ENCODE data around the gene DNAH1.

GRCh38 chr3:52297242-52298148 is 18.6 kb upstream of the DNAH1 start:
- TF ChIP-seq POLR2A (IDR thresholded peaks at IDR 0.05) = no peak
- TF ChIP-seq, protein P1, sequence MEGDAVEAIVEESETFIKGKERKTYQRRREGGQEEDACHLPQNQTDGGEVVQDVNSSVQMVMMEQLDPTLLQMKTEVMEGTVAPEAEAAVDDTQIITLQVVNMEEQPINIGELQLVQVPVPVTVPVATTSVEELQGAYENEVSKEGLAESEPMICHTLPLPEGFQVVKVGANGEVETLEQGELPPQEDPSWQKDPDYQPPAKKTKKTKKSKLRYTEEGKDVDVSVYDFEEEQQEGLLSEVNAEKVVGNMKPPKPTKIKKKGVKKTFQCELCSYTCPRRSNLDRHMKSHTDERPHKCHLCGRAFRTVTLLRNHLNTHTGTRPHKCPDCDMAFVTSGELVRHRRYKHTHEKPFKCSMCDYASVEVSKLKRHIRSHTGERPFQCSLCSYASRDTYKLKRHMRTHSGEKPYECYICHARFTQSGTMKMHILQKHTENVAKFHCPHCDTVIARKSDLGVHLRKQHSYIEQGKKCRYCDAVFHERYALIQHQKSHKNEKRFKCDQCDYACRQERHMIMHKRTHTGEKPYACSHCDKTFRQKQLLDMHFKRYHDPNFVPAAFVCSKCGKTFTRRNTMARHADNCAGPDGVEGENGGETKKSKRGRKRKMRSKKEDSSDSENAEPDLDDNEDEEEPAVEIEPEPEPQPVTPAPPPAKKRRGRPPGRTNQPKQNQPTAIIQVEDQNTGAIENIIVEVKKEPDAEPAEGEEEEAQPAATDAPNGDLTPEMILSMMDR (IDR thresholded peaks at IDR 0.05) = no peak
